ENCODE measurements around the gene TMEM171.

Gene TMEM171

GRCh38 chr5:73120222-73121118, at the start of gene TMEM171:
Gene TMEM171, plus strand, starts transcription at chr5:73120575. Its CDS starts 2,799 bp downstream, at chr5:73123374.
- no peaks in the 10 kb centered on the region for H3K79me2 ChIP-seq (ENCODE audit: insufficient read depth, low read depth)
- H3K4me1 ChIP-seq (ENCODE audit: low read depth, poor library complexity, severe bottlenecking), result peaks cover 30% of the 10 kb centered on the region
- no peak within 1 kb of the TSS for H3K27ac ChIP-seq
- no peaks in the 10 kb centered on the region for H3K36me3 ChIP-seq (ENCODE audit: insufficient read depth)
- no peaks in the 10 kb centered on the region for H3K27me3 ChIP-seq (ENCODE audit: insufficient read depth, low read depth)
- H2AFZ ChIP-seq (ENCODE audit: low read depth), result no peak within 1 kb of the TSS
- no peaks in the 10 kb centered on the region for H4K20me1 ChIP-seq (ENCODE audit: insufficient read depth)
- TF ChIP-seq CTCF (conservative IDR thresholded peaks at IDR 0.05; ENCODE audit: low read depth, low read length), result no peak
- no peak within 1 kb of the TSS for H3K4me3 ChIP-seq (IDR thresholded peaks at IDR 0.05; ENCODE audit: insufficient read depth, low read depth, low read length)
- no peak within 1 kb of the TSS for H3K4me2 ChIP-seq
- no peak within 1 kb of the TSS for H3K9ac ChIP-seq

GRCh38 chr5:73081093-73081492, 39.3 kb upstream of the TMEM171 start:
- no peak for TF ChIP-seq CTCF (conservative IDR thresholded peaks at IDR 0.05; ENCODE audit: low read depth, low read length)
- no peak overlapping the region for H3K4me3 ChIP-seq (IDR thresholded peaks at IDR 0.05; ENCODE audit: insufficient read depth, low read depth, low read length)
- no peak overlapping the region for H3K4me2 ChIP-seq
- H3K27ac ChIP-seq, result no peak overlapping the region
- H3K79me2 ChIP-seq (ENCODE audit: insufficient read depth, low read depth), result no peaks in the 10 kb centered on the region
- no peaks in the 10 kb centered on the region for H3K4me1 ChIP-seq (ENCODE audit: low read depth, poor library complexity, severe bottlenecking)
- H3K36me3 ChIP-seq (ENCODE audit: insufficient read depth), result no peaks in the 10 kb centered on the region
- H4K20me1 ChIP-seq (ENCODE audit: insufficient read depth), result no peaks in the 10 kb centered on the region
- H3K9ac ChIP-seq, result no peak overlapping the region
- H3K27me3 ChIP-seq (ENCODE audit: insufficient read depth, low read depth), result no peaks in the 10 kb centered on the region
- H2AFZ ChIP-seq (ENCODE audit: low read depth), result no peak overlapping the region

- no peak overlapping the region for H3K4me2 ChIP-seq
- H3K4me3 ChIP-seq (IDR thresholded peaks at IDR 0.05; ENCODE audit: insufficient read depth, low read depth, low read length), result no peak overlapping the region
- no peaks in the 10 kb centered on the region for H3K79me2 ChIP-seq (ENCODE audit: insufficient read depth, low read depth)
- no peaks in the 10 kb centered on the region for H3K4me1 ChIP-seq (ENCODE audit: low read depth, poor library complexity, severe bottlenecking)
- no peak overlapping the region for H3K27ac ChIP-seq
- H3K27me3 ChIP-seq (ENCODE audit: insufficient read depth, low read depth), result no peaks in the 10 kb centered on the region
- no peaks in the 10 kb centered on the region for H4K20me1 ChIP-seq (ENCODE audit: insufficient read depth)
- no peak overlapping the region for H3K9ac ChIP-seq
- no peaks in the 10 kb centered on the region for H3K36me3 ChIP-seq (ENCODE audit: insufficient read depth)
- H2AFZ ChIP-seq (ENCODE audit: low read depth), result no peak overlapping the region
- no peak for TF ChIP-seq CTCF (conservative IDR thresholded peaks at IDR 0.05; ENCODE audit: low read depth, low read length)
Observed at GRCh38 chr5:73088026-73088425, 32.3 kb upstream of the TMEM171 start.

- no peak overlapping the region for H2AFZ ChIP-seq (ENCODE audit: low read depth)
- no peak overlapping the region for H3K4me2 ChIP-seq
- H3K4me1 ChIP-seq (ENCODE audit: low read depth, poor library complexity, severe bottlenecking), result no peaks in the 10 kb centered on the region
- H3K4me3 ChIP-seq (IDR thresholded peaks at IDR 0.05; ENCODE audit: insufficient read depth, low read depth, low read length), result no peak overlapping the region
- TF ChIP-seq CTCF (conservative IDR thresholded peaks at IDR 0.05; ENCODE audit: low read depth, low read length), result no peak
- no peak overlapping the region for H3K27ac ChIP-seq
- no peaks in the 10 kb centered on the region for H3K27me3 ChIP-seq (ENCODE audit: insufficient read depth, low read depth)
- H3K79me2 ChIP-seq (ENCODE audit: insufficient read depth, low read depth), result no peaks in the 10 kb centered on the region
- no peaks in the 10 kb centered on the region for H4K20me1 ChIP-seq (ENCODE audit: insufficient read depth)
- H3K9ac ChIP-seq, result no peak overlapping the region
- no peaks in the 10 kb centered on the region for H3K36me3 ChIP-seq (ENCODE audit: insufficient read depth)
Observed at GRCh38 chr5:73093943-73094342, 26.4 kb upstream of the TMEM171 start.
